Smooth muscle cell (in vitro differentiated cells): ENCODE measurements around the gene OR4N5. TPM values are rescaled to one million over a fixed set of nuclear protein-coding genes. Genes with fewer than 3 reads are reported as not detected.
"Not testable (repeated sequence)": the region's sequence is repeated elsewhere in the genome, so short reads cannot be mapped to it uniquely, and the experiment has no call there.

ENCODE experiments used
- DNase-seq: peaks from one replicate; lab custom pipeline; 2025; ENCODE audit not compliant: unreplicated experiment; lab: John Stamatoyannopoulos, UW
- H2AFZ ChIP-seq: fragments of 200-600 bp; sonication (generic); 2 replicates; pipeline ENCODE4 v1.6.0; 2016; ENCODE audit warnings: antibody characterized with exemption, low read depth, mild to moderate bottlenecking
- H3F3A ChIP-seq: fragments of 200-600 bp; sonication (generic); 2 replicates; pipeline ENCODE4 v1.6.0; 2017; ENCODE audit warnings: antibody characterized with exemption, low read depth
- H3K27ac ChIP-seq: fragments of 200-600 bp; sonication (generic); 2 replicates; pipeline ENCODE4 v1.5.1; 2016; ENCODE audit warnings: low read depth, mild to moderate bottlenecking
- H3K27me3 ChIP-seq: fragments of 200-600 bp; sonication (generic); 2 replicates; pipeline ENCODE4 v1.6.1; 2016; ENCODE audit warnings: low read depth, mild to moderate bottlenecking
- H3K36me3 ChIP-seq: fragments of 200-600 bp; sonication (generic); 2 replicates; pipeline ENCODE4 v1.5.1; 2016; ENCODE audit warnings: low read depth
- H3K4me1 ChIP-seq: fragments of 200-600 bp; sonication (generic); 2 replicates; pipeline ENCODE4 v1.5.1; 2016; ENCODE audit warnings: low read depth
- H3K4me2 ChIP-seq: fragments of 200-600 bp; sonication (generic); 2 replicates; pipeline ENCODE4 v1.6.0; 2016; ENCODE audit warnings: mild to moderate bottlenecking
- H3K4me3 ChIP-seq: fragments of 200-600 bp; sonication (generic); 2 replicates; pipeline ENCODE4 v1.5.1; 2016; ENCODE audit warnings: mild to moderate bottlenecking
- H3K79me2 ChIP-seq: fragments of 200-600 bp; sonication (generic); 2 replicates; pipeline ENCODE4 v1.6.0; 2016; ENCODE audit warnings: low read depth, mild to moderate bottlenecking
- H3K9ac ChIP-seq: fragments of 200-600 bp; sonication (generic); 2 replicates; pipeline ENCODE4 v1.6.0; 2016; ENCODE audit warnings: low read depth
- H3K9me3 ChIP-seq: fragments of 200-600 bp; sonication (generic); replicated peaks from 2 replicates; pipeline ENCODE4 v1.5.1; 2016; ENCODE audit warnings: low read depth
- H4K20me1 ChIP-seq: fragments of 200-600 bp; sonication (generic); 2 replicates; pipeline ENCODE4 v1.6.0; 2016; ENCODE audit warnings: low read depth
- CTCF ChIP-seq: fragments of 200-600 bp; sonication (generic); IDR thresholded peaks from 2 replicates; pipeline ENCODE4 v1.5.1; 2017; ENCODE audit warnings: borderline replicate concordance, mild to moderate bottlenecking, antibody characterized with exemption; ENCODE audit not compliant: insufficient read depth, poor library complexity, severe bottlenecking
- WGBS: methylation state at CpG from one replicate; pipeline ENCODE4 v1.1.7; 2016; ENCODE audit warnings: low lambda C conversion rate; 5-methylcytosine and 5-hydroxymethylcytosine counted together
- polyA plus RNA-seq: library from polyadenylated mRNA; unstranded; fragments of >200 nt; fragmentation: Nextera tagmentation; extraction: Ambion mirVana; gene quantifications from 2 replicates; pipeline ENCODE4 v1.2.1, GENCODE V29; 2016
- total RNA-seq: library from RNA; depleted of rRNA; stranded (reverse); fragments of >200 nt; gene quantifications from 2 replicates; pipeline ENCODE4 v1.2.3, GENCODE V29; 2014

OR4N5 gene
- total and polyA plus RNA-seq, 2 experiments from 2014 or later, result not detected

- H3K27me3 ChIP-seq, result no peaks in the 10 kb centered on the region
- no peak overlapping the region for H3K27ac ChIP-seq
- H4K20me1 ChIP-seq, result no peaks in the 10 kb centered on the region
- H3K4me1 ChIP-seq, result no peaks in the 10 kb centered on the region
- TF ChIP-seq CTCF, result no peak
- no peak for DNase-seq
- H3K4me2 ChIP-seq, result no peak overlapping the region
- H3F3A ChIP-seq, result no peaks in the 10 kb centered on the region
- 43% methylated on average over 7 of the region's 7 CpGs for WGBS
- no peaks in the 10 kb centered on the region for H3K9me3 ChIP-seq
- no peak overlapping the region for H3K4me3 ChIP-seq
- H3K36me3 ChIP-seq, result no peaks in the 10 kb centered on the region
- no peak overlapping the region for H3K9ac ChIP-seq
- no peak overlapping the region for H2AFZ ChIP-seq
- H3K79me2 ChIP-seq, result no peaks in the 10 kb centered on the region
Observed at GRCh38 chr14:20143911-20144310, 5.3 kb downstream of the OR4N5 start.

- DNase-seq, result no peak
- Histone ChIP-seq H3F3A (no peaks in the 10 kb centered on the region), H3K27ac (no peak overlapping the region), H2AFZ (no peak overlapping the region), H3K79me2 (no peaks in the 10 kb centered on the region), H3K4me2 (no peak overlapping the region), H3K4me1 (no peaks in the 10 kb centered on the region), H3K9ac (no peak overlapping the region), H3K9me3 (no peaks in the 10 kb centered on the region), H3K27me3 (no peaks in the 10 kb centered on the region), H3K4me3 (no peak overlapping the region), H3K36me3 (no peaks in the 10 kb centered on the region), H4K20me1 (no peaks in the 10 kb centered on the region)
- WGBS, result 47% methylated on average over 1 of the region's 1 CpG
- TF ChIP-seq CTCF, result no peak
Observed at GRCh38 chr14:20144820-20145219, 6.2 kb downstream of the OR4N5 start.

GRCh38 chr14:20164462-20164861, 25.8 kb downstream of the OR4N5 start:
- Histone ChIP-seq H3K27me3 (no peaks in the 10 kb centered on the region), H3K9me3 (peaks cover 7% of the 10 kb centered on the region), H4K20me1 (no peaks in the 10 kb centered on the region), H3K4me1 (no peaks in the 10 kb centered on the region), H3K36me3 (no peaks in the 10 kb centered on the region), H3F3A (no peaks in the 10 kb centered on the region), H3K27ac (no peak overlapping the region), H2AFZ (no peak overlapping the region), H3K9ac (no peak overlapping the region), H3K4me3 (no peak overlapping the region), H3K4me2 (no peak overlapping the region), H3K79me2 (no peaks in the 10 kb centered on the region)
- DNase-seq, result no peak
- TF ChIP-seq CTCF, result no peak

- no peak overlapping the region for H2AFZ ChIP-seq
- no peak for DNase-seq
- no peak for TF ChIP-seq CTCF
- H3K79me2 ChIP-seq, result no peaks in the 10 kb centered on the region
- H3K4me1 ChIP-seq, result no peaks in the 10 kb centered on the region
- no peak overlapping the region for H3K27ac ChIP-seq
- no peak overlapping the region for H3K4me3 ChIP-seq
- H3K9me3 ChIP-seq, result no peaks in the 10 kb centered on the region
- no peaks in the 10 kb centered on the region for H3F3A ChIP-seq
- H3K9ac ChIP-seq, result no peak overlapping the region
- H4K20me1 ChIP-seq, result no peaks in the 10 kb centered on the region
- no peaks in the 10 kb centered on the region for H3K27me3 ChIP-seq
- H3K4me2 ChIP-seq, result no peak overlapping the region
- no peaks in the 10 kb centered on the region for H3K36me3 ChIP-seq
Observed at GRCh38 chr14:20167091-20167490, 28.5 kb downstream of the OR4N5 start.

- not testable (repeated sequence) for H3K27ac ChIP-seq, H4K20me1 ChIP-seq, H3K4me3 ChIP-seq, H2AFZ ChIP-seq, H3K36me3 ChIP-seq, H3K79me2 ChIP-seq, H3F3A ChIP-seq, H3K27me3 ChIP-seq, H3K9me3 ChIP-seq, DNase-seq, H3K4me2 ChIP-seq, H3K9ac ChIP-seq, H3K4me1 ChIP-seq
Observed at GRCh38 chr14:20169852-20170251, 31.2 kb downstream of the OR4N5 start.

GRCh38 chr14:20174205-20174604, 35.6 kb downstream of the OR4N5 start:
- H2AFZ ChIP-seq, H3K27me3 ChIP-seq, H3K4me2 ChIP-seq, H3K27ac ChIP-seq, H3K36me3 ChIP-seq, H3K9ac ChIP-seq, H3K79me2 ChIP-seq, H4K20me1 ChIP-seq, H3K4me1 ChIP-seq, H3K9me3 ChIP-seq, DNase-seq, H3K4me3 ChIP-seq, H3F3A ChIP-seq: not testable (repeated sequence)
